ENCODE data around the gene ATE1. TPM values are rescaled to one million over a fixed set of nuclear protein-coding genes. Genes with fewer than 3 reads are reported as not detected.

Gene ATE1
- total RNA-seq, 2 experiments from 2014 or later, result 18.5 to 20.9 TPM

DNA sequence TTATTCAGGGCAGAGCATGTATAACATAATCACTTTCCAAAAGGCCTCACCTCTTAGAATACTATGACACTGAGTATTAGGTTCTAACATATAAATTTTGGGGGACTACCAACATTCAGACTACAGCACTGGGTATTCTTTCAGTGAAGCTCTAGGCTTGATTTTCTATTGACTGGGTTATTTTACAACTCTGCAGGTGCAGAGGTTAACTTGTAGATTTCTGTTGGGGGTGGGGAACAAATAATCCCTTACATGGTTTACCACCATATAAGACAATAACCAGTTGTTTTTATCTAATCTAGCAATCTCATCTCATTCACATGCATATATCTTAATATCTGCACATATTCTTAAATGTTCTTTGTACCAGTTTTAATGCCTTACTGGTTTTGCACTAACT is 73.9 kb downstream of the ATE1 start:
- Mint-ChIP-seq H3K36me3 (ENCODE audit: low read depth) (peaks cover 72% of the 10 kb centered on the region), H3K9me3 (no peaks in the 10 kb centered on the region), H3K27ac (no peak overlapping the region), H3K27me3 (no peaks in the 10 kb centered on the region), H3K4me1 (ENCODE audit: low read depth) (no peaks in the 10 kb centered on the region), H3K4me3 (no peak overlapping the region)
- ChIA-PET CTCF (no interaction called here), POLR2A (no interaction called here)
- no peaks in the 10 kb centered on the region for H3K9me3 ChIP-seq (ENCODE audit: control insufficient read depth in 1 of 2, insufficient read depth in 1 of 2, low read length in 2 of 2)
- TF ChIP-seq, protein P1, sequence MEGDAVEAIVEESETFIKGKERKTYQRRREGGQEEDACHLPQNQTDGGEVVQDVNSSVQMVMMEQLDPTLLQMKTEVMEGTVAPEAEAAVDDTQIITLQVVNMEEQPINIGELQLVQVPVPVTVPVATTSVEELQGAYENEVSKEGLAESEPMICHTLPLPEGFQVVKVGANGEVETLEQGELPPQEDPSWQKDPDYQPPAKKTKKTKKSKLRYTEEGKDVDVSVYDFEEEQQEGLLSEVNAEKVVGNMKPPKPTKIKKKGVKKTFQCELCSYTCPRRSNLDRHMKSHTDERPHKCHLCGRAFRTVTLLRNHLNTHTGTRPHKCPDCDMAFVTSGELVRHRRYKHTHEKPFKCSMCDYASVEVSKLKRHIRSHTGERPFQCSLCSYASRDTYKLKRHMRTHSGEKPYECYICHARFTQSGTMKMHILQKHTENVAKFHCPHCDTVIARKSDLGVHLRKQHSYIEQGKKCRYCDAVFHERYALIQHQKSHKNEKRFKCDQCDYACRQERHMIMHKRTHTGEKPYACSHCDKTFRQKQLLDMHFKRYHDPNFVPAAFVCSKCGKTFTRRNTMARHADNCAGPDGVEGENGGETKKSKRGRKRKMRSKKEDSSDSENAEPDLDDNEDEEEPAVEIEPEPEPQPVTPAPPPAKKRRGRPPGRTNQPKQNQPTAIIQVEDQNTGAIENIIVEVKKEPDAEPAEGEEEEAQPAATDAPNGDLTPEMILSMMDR (IDR thresholded peaks at IDR 0.05), result no peak
- H3K4me3 ChIP-seq (ENCODE audit: low read length), result no peak overlapping the region
- intact Hi-C loops (cut with DNase I, micrococcal nuclease), result no loop called here
- peaks cover 35% of the 10 kb centered on the region for H3K36me3 ChIP-seq (ENCODE audit: insufficient read depth, low read length)
- H3K4me1 ChIP-seq (ENCODE audit: insufficient read depth, low read length), result no peaks in the 10 kb centered on the region
- no peak for ATAC-seq (ENCODE audit: poor library complexity)
- DNase-seq, result no peak
- H3K27ac ChIP-seq (ENCODE audit: low read depth in 1 of 2, low read length in 2 of 2), result no peak overlapping the region
- no peaks in the 10 kb centered on the region for H3K27me3 ChIP-seq (ENCODE audit: control insufficient read depth in 1 of 2, insufficient read depth in 2 of 2, low read length in 2 of 2)

DNA sequence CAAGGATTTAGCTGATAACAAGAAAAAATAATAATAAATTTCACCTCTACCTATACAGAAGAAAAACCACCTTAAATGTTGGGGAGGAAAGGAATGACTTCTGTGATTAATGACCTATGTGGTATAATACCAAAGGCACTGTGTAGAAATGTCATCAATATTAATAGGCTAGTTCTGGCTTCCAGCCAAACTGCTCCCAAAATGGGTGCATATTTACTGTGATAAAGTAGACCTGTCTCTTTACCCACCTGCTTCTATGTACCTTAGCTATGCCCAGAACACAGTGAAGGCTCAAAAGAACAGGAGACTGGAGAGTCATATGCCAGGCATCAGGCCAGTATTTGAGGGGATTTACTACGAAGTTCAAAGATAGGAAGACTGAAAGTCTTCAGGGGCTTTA is 76.0 kb downstream of the ATE1 start:
- Histone ChIP-seq H3K36me3 (ENCODE audit: insufficient read depth, low read length) (peaks cover 26% of the 10 kb centered on the region), H3K27ac (ENCODE audit: low read depth in 1 of 2, low read length in 2 of 2) (no peak overlapping the region), H3K9me3 (ENCODE audit: control insufficient read depth in 1 of 2, insufficient read depth in 1 of 2, low read length in 2 of 2) (peaks cover 0 to 5% of the 10 kb centered on the region in 2 experiments), H3K27me3 (ENCODE audit: control insufficient read depth in 1 of 2, insufficient read depth in 2 of 2, low read length in 2 of 2) (no peaks in the 10 kb centered on the region), H3K4me1 (ENCODE audit: insufficient read depth, low read length) (no peaks in the 10 kb centered on the region), H3K4me3 (ENCODE audit: low read length) (no peak overlapping the region)
- ATAC-seq (ENCODE audit: poor library complexity) (no peak), DNase-seq (no peak)
- intact Hi-C loops (cut with DNase I, micrococcal nuclease), result no loop called here
- TF ChIP-seq, protein P1 (IDR thresholded peaks at IDR 0.05), result no peak
- Mint-ChIP-seq H3K4me1 (ENCODE audit: low read depth) (no peaks in the 10 kb centered on the region), H3K9me3 (no peaks in the 10 kb centered on the region), H3K27ac (no peak overlapping the region), H3K27me3 (no peaks in the 10 kb centered on the region), H3K36me3 (ENCODE audit: low read depth) (peaks cover 66% of the 10 kb centered on the region), H3K4me3 (no peak overlapping the region)
- POLR2A ChIA-PET, result no interaction called here
- CTCF ChIA-PET, result no interaction called here

DNA sequence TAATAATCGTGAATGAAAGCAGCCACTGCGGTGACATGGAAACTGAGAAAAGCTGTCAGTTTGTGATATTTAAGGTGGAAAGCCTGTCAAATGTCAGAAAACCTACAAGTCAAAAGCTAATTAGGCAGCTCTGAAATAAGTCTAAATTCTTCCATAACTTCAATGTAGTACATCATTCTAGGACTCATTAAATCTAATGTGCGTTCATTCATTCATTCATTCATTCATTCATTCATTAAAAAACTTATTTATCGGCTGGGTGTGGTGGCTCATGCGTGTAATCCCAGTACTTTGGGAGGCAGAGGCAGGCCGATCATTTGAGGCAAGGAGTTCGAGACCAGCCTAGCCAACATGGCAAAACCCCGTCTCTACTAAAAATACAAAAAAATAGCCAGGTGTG is 79.7 kb downstream of the ATE1 start:
- CTCF ChIA-PET, result interaction anchor here (0.7 kb wide), 1 partner anchor 964 kb away, joined by 3 read pairs; no protein-coding TSS in a partner anchor
- H3K4me1 ChIP-seq (ENCODE audit: insufficient read depth, low read length), result no peaks in the 10 kb centered on the region
- Mint-ChIP-seq H3K36me3 (ENCODE audit: low read depth) (peaks cover 74% of the 10 kb centered on the region), H3K4me3 (no peak overlapping the region), H3K27ac (no peak overlapping the region), H3K9me3 (no peaks in the 10 kb centered on the region), H3K27me3 (no peaks in the 10 kb centered on the region), H3K4me1 (ENCODE audit: low read depth) (peaks cover 5% of the 10 kb centered on the region)
- ATAC-seq (ENCODE audit: poor library complexity) (no peak), DNase-seq (no peak)
- H3K9me3 ChIP-seq (ENCODE audit: control insufficient read depth in 1 of 2, insufficient read depth in 1 of 2, low read length in 2 of 2), result peaks cover 5 to 10% of the 10 kb centered on the region in 2 experiments
- TF ChIP-seq, protein P1 (IDR thresholded peaks at IDR 0.05), result no peak
- no peak overlapping the region for H3K4me3 ChIP-seq (ENCODE audit: low read length)
- H3K36me3 ChIP-seq (ENCODE audit: insufficient read depth, low read length), result peaks cover 26% of the 10 kb centered on the region
- H3K27ac ChIP-seq (ENCODE audit: low read depth in 1 of 2, low read length in 2 of 2), result no peak overlapping the region
- H3K27me3 ChIP-seq (ENCODE audit: control insufficient read depth in 1 of 2, insufficient read depth in 2 of 2, low read length in 2 of 2), result no peaks in the 10 kb centered on the region
- POLR2A ChIA-PET, result no interaction called here
- intact Hi-C loops (cut with DNase I, micrococcal nuclease), result no loop called here
